ENCODE results near the gene SNX22.

- no peak for TF ChIP-seq YY1 (IDR thresholded peaks at IDR 0.05; ENCODE audit: insufficient read depth, insufficient read length)
- TF ChIP-seq ZNF274 (IDR thresholded peaks at IDR 0.05; ENCODE audit: low read depth, low read length), result no peak
These were observed 49.0 kb upstream of the SNX22 start for GRCh38 chr15:64102497-64102896.

All from NT2/D1 (cell line).